Measurements from ENCODE around the gene ENHO. TPM values are rescaled to one million over a fixed set of nuclear protein-coding genes. Genes with fewer than 3 reads are reported as not detected.

Gene ENHO
- total RNA-seq, 2 donors from 2014 or later, result 0.75 TPM; not detected in 1

- no peaks in the 10 kb centered on the region for H3K27me3 ChIP-seq
- peaks cover 0 to 21% of the 10 kb centered on the region in 2 donors for H3K4me1 ChIP-seq
- no peak for DNase-seq (ENCODE audit: low spot score)
Observed at GRCh38 chr9:34502471-34502870, 20.3 kb downstream of the ENHO start.

GRCh38 chr9:34501889-34502425 lies 20.8 kb downstream of the ENHO start:
- TF ChIP-seq, protein P1, sequence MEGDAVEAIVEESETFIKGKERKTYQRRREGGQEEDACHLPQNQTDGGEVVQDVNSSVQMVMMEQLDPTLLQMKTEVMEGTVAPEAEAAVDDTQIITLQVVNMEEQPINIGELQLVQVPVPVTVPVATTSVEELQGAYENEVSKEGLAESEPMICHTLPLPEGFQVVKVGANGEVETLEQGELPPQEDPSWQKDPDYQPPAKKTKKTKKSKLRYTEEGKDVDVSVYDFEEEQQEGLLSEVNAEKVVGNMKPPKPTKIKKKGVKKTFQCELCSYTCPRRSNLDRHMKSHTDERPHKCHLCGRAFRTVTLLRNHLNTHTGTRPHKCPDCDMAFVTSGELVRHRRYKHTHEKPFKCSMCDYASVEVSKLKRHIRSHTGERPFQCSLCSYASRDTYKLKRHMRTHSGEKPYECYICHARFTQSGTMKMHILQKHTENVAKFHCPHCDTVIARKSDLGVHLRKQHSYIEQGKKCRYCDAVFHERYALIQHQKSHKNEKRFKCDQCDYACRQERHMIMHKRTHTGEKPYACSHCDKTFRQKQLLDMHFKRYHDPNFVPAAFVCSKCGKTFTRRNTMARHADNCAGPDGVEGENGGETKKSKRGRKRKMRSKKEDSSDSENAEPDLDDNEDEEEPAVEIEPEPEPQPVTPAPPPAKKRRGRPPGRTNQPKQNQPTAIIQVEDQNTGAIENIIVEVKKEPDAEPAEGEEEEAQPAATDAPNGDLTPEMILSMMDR (IDR thresholded peaks at IDR 0.05), result peak in 1 of 2 donors; percentile 57
- Histone ChIP-seq H3K4me1 (peaks cover 0 to 21% of the 10 kb centered on the region in 2 donors), H3K27ac (no peak overlapping the region), H3K27me3 (no peaks in the 10 kb centered on the region), H3K9me3 (no peaks in the 10 kb centered on the region), H3K4me3 (no peak overlapping the region), H3K36me3 (no peaks in the 10 kb centered on the region)
- DNase-seq (ENCODE audit: low spot score), result peak; percentile 68

More at GRCh38 chr9:34502471-34502870, 20.3 kb downstream of the ENHO start:
- Histone ChIP-seq H3K9me3 (no peaks in the 10 kb centered on the region), H3K27ac (no peak overlapping the region), H3K4me3 (no peak overlapping the region), H3K36me3 (no peaks in the 10 kb centered on the region)
- TF ChIP-seq, protein P1 (IDR thresholded peaks at IDR 0.05), result no peak

DNA sequence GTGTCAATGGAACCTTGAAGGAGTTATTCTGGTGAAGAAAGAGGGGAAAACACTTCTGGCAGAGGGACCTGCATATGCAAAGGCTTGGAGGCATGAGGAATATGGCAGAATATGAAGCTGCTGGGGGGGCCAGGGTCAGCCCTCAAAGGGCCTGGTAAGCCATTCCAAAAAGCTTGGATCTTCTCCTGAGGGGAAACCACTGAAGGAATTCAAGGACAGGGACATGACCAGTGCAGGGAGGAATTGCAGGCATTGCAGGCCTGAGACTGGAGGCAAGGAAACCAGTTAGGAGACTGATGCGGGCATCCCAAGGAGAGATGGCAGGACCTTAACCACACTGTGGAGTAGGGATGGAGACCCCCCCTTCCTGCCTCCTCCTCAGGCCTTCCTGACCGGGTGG lies 21.4 kb downstream of the ENHO start:
- H3K9me3 ChIP-seq, result no peaks in the 10 kb centered on the region
- TF ChIP-seq, protein P1 (IDR thresholded peaks at IDR 0.05), result no peak
- no peaks in the 10 kb centered on the region for H3K36me3 ChIP-seq
- peaks cover 0 to 21% of the 10 kb centered on the region in 2 donors for H3K4me1 ChIP-seq
- no peak overlapping the region for H3K27ac ChIP-seq
- no peaks in the 10 kb centered on the region for H3K27me3 ChIP-seq
- DNase-seq (ENCODE audit: low spot score), result no peak
- H3K4me3 ChIP-seq, result no peak overlapping the region

DNA sequence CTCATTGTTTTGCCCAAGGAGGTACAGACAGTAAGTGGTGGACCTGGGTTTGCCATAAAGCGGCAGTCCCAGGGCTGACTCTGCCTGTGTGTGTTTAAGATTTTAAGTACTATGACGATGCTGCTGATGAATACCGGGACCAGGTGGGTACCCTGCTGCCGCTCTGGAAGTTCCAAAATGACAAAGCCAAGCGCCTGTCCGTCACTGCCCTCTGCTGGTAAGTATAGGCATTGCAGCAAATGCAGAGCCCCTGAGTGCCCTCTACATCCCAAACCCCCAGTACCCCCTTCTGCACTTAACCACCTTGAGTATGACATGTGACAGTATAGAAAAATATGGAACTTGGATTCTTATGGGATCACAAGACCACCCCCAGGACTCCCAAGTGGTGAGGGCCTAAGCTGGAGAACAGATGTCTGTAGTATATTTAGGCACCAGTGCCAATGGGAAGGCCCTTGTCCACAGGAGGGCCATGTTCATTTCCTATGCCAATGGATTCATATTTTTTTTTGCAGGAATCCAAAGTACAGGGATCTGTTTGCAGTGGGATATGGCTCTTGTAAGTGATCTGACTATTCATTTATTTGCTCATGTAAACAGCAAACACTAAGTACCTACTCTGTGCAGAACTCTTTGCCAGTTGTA lies 22.0 kb downstream of the ENHO start:
- Histone ChIP-seq H3K27ac (no peak overlapping the region), H3K27me3 (no peaks in the 10 kb centered on the region), H3K4me1 (peaks cover 0 to 21% of the 10 kb centered on the region in 2 donors), H3K36me3 (no peaks in the 10 kb centered on the region), H3K4me3 (no peak overlapping the region), H3K9me3 (no peaks in the 10 kb centered on the region)
- peak; percentile 62 for DNase-seq (ENCODE audit: low spot score)
- TF ChIP-seq, protein P1 (IDR thresholded peaks at IDR 0.05), result peak; percentile 96 to 99

DNA sequence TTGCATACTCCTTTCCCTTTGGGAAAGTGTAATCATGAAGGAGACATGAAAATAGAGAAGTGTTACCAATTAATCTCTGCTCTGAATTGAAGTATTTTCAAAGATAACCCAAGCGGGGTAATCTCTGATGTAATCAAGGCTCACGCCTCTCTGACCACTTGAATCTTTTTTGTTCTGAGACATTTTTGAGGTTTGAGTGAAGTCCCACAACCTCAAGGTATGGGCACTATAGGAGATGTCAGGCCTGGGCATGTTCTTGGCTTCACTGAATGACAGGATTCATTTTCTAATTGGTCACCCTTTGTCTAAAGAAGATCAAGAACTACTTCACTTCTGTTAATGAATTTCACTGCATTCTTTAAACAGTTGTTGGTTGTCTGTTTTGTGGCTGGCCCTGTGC lies 23.7 kb downstream of the ENHO start:
- Histone ChIP-seq H3K4me3 (no peak overlapping the region), H3K4me1 (peaks cover 0 to 21% of the 10 kb centered on the region in 2 donors), H3K9me3 (no peaks in the 10 kb centered on the region), H3K27me3 (no peaks in the 10 kb centered on the region), H3K27ac (no peak overlapping the region), H3K36me3 (no peaks in the 10 kb centered on the region)
- DNase-seq (ENCODE audit: low spot score), result no peak
- TF ChIP-seq, protein P1 (IDR thresholded peaks at IDR 0.05), result no peak
